Subcutaneous adipose tissue (tissue), 4 donors: Measurements from ENCODE around the gene NCF4. TPM values are rescaled to one million over a fixed set of nuclear protein-coding genes. Genes with fewer than 3 reads are reported as not detected.

Source experiments
- total RNA-seq, 4 donors: library from RNA; depleted of rRNA; stranded (reverse); fragments of >200 nt; gene quantifications; one replicate each; pipeline ENCODE4 v1.1.0, GENCODE V29; 2016
- TF ChIP-seq, protein P1 (sequence below): fragments of 450-650 bp; IDR thresholded peaks from one replicate; pipeline ENCODE4 v1.5.1; 2016; ENCODE audit warnings: low read depth, mild to moderate bottlenecking, control low read depth, antibody characterized with exemption, moderate library complexity

NCF4 gene
- 10 to 100 TPM; 18.8 to 76.0 (median 39.5) TPM for total RNA-seq

DNA sequence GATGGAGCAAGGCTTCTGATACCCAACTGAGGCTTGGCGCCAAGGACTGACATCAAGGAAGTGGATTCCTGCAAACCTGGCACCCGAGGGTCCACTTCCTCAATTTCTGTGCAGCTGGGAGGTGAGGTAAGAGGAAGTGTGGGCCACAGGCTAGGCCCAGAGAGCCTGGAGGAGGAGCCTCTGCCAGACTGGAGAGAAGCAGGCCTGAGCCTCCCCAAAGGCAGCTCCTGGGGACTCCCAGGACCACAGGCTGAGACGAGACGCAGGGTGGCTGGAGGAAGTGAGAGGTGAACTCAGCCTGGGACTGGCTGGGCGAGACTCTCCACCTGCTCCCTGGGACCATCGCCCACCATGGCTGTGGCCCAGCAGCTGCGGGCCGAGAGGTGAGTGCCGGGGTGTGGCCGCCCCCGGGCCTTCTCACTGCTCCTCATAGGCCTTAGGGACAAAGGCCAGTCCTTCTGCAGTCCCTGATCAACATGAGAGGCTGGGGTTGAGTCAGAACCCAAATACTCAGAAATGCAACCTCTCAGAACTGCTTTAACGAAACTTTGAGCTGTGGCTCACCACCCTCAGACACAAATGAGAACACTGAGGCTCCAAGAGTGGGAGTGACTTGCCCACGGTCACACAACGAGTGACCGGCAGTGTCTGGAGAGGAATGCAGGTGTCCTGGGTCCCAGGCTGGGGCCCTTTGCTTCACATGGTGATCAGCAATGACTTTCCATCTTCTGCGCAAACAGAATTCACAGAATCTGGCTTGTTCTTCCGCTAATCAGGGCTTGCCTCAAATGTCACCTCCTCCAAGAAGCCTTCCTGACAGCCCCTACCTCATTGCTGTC, at the start of gene NCF4:
NCF4 (plus strand) TSS at position 186 of the 839 bp plus-strand sequence; CDS start at position 352, 166 bp downstream.
- TF ChIP-seq, protein P1, sequence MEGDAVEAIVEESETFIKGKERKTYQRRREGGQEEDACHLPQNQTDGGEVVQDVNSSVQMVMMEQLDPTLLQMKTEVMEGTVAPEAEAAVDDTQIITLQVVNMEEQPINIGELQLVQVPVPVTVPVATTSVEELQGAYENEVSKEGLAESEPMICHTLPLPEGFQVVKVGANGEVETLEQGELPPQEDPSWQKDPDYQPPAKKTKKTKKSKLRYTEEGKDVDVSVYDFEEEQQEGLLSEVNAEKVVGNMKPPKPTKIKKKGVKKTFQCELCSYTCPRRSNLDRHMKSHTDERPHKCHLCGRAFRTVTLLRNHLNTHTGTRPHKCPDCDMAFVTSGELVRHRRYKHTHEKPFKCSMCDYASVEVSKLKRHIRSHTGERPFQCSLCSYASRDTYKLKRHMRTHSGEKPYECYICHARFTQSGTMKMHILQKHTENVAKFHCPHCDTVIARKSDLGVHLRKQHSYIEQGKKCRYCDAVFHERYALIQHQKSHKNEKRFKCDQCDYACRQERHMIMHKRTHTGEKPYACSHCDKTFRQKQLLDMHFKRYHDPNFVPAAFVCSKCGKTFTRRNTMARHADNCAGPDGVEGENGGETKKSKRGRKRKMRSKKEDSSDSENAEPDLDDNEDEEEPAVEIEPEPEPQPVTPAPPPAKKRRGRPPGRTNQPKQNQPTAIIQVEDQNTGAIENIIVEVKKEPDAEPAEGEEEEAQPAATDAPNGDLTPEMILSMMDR: no peak

DNA sequence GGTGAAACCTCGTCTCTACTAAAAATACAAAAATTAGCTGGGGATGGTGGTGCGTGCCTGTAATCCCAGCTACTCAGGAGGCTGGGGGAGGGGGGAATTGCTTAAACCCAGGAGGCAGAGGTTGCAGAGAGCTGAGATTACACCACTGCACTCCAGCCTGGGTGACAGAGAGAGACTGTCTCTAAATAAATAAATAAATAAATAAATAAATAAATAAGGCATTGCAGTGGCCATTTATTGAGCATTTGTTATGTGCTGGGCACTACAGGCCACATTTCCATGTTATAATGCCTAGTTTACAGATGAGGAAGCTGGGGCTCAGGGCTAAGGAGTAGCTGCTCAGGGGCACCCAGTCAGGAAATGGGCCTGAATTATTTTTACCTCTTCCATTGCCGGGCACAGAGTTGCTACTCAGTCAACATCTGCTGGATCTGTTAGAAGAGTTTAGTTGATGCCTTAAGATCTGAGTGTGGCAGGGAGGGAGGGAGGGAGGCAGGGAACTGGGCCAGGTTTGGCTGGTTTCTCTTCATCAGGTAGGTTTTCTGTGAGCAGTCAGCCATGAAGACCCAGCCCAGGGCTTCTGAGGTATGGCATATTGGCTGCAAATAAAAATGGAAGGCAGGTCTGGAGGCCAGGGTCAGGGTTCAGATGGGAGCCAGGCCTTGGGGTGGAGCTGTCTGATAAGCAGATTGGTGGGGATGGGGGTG, 49.6 kb upstream of the NCF4 start:
- TF ChIP-seq, protein P1: no peak

DNA sequence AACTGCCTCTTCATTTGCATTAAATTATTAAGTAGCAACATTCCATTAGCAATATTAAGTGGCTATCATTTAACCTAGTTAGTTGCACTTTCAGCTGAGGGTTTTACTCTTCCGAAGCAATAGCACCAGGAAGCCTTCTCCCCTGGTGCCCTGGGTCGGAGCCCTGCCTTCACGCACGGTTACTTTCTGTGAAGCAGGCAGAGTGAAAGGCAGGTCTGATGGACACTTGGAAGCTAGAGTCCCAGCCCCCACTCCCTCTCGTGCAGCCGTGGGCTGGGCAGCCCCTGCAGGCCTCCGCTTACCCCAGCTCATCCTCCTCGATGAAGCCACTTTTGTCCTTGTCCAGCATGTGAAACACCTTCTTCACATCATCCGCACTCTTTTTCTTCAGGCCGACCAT, 46.0 kb upstream of the NCF4 start:
- TF ChIP-seq, protein P1: no peak

DNA sequence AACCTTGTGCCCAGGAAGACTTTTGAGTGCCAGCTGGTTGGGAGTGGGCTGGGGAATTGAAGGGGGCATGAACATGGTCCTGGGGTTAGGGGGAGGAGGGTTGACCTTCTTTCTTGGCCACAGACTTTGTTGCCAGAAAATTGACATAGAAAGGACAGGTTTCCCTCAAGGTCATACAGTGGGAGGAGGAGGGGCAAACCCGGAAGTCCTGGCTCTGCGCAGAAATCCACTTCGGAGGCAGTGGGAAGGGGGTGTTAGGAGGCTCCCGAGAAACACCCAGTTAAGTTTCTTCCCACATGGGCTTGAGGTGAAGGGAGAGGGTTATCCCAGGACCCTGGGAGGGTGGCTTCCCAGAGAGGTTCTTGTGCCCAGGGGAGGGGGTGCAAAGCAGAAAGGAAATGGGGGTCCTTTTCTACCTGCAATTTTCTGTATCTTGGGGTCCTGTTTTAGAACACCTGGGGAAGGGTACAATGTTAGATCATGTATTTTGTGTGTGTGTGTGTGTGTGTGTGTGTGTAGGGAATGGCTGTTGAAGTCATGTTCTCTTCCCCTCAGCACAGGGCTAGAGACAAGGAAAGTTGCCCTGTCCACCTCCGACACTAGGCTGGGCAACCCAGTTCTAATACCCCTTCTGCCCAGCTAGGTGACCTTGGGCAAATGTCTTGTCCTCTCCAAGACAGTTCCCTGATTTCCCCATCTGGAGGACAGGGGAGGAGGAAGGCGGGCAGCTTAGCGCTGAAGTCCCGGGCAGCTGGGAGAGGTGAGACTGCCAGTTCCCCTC, 45.1 kb upstream of the NCF4 start:
- TF ChIP-seq, protein P1: no peak

DNA sequence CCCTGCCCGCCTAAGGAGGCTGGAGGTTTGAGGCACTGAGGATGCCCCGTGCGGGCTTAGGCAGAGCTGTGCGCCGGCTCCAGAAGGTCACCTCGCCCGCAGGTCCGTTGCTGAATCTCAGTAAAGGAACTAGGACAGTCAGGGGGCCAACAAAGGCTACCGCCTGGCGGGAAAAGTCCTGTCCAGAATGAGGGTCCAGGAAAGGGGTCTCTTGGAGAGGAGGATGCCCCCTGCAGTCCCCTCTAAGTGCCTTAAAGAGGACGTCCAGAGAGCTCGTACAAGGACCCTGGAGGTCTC, 44.5 kb upstream of the NCF4 start:
- TF ChIP-seq, protein P1: no peak

DNA sequence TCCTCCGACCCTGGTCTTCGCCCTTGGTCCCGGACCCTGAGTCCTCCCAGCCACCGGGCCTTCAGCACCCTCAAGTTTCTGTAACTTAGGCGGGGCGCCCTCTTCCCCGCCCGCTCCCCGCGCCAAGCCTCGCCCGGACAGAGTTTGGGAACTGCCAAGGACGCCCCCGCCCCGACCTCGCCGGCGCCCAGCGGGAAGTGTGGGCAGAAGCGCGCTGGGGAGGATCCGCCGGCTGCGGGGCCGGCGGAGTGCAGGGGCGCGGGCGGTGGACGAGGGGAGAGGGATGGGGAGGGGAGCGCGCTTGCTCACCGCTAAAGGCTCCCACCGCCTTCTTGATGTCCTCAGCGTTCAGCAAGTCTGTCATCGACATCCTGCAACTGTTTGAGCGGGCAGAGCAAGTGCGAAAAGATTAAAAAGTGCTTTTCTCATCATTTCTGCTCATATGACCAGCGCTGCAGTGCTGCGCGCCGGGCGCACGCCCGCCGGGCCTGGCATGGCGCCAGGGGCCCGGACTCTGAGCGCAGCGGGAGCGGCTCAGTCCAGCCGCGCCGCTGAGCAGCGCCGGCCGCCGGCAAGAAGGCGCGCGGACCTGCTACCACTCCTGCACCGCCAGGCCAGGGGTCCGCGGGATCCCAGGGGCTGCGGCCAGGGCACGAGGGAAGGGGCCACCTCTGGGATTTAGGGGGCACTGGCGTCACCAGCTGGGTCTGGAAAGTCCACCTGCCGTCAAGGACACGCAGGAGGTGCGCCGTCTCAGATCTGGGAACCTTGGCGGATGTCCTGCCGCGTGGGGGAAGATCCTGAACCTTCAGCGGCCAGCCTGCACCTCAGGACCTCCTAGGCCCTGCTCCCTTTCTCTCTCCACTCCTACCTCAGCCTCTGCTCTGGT, 43.9 kb upstream of the NCF4 start, which contains the start of gene PVALB:
PVALB (minus strand) TSS at position 400 of the 889 bp plus-strand sequence; CDS start at position 370, 30 bp downstream.
- TF ChIP-seq, protein P1: no peak
